Spleen (tissue), 11 donors: ENCODE measurements around the gene ANO3. TPM values are rescaled to one million over a fixed set of nuclear protein-coding genes. Genes with fewer than 3 reads are reported as not detected.

ENCODE experiments used
- DNase-seq: peaks from one replicate; pipeline ENCODE4 v3.0.0-alpha.2; 2020
- H3K27ac ChIP-seq, 8 donors: fragments of 200-600 bp; sonication (generic) in 7 of 8; 1 replicate in 4 of 8; 2 replicates in 4 of 8; pipeline versions ENCODE4 v1.5.0 to v1.8.0; 2016 to 2021; ENCODE audit warnings: inconsistent platforms in 4 of 8, mild to moderate bottlenecking in 4 of 8, moderate library complexity in 1 of 8
- H3K27me3 ChIP-seq, 7 donors: fragments of 200-600 bp; sonication (generic) in 6 of 7; replicated peaks in 1 of 7; 1 replicate in 4 of 7; 2 replicates in 3 of 7; pipeline versions ENCODE4 v1.5.0 to v1.8.0; 2016 to 2021; ENCODE audit warnings: inconsistent platforms in 3 of 7, mild to moderate bottlenecking in 1 of 7
- H3K36me3 ChIP-seq, 6 donors: fragments of 200-600 bp; sonication (generic) in 5 of 6; 1 replicate in 4 of 6; 2 replicates in 2 of 6; pipeline versions ENCODE4 v1.5.0 to v1.8.0; 2016 to 2021; ENCODE audit warnings: inconsistent platforms in 2 of 6
- H3K4me1 ChIP-seq, 6 donors: fragments of 200-600 bp; sonication (generic) in 5 of 6; 1 replicate in 3 of 6; 2 replicates in 3 of 6; pipeline versions ENCODE4 v1.5.0 to v1.8.0; 2016 to 2021; ENCODE audit warnings: inconsistent platforms in 3 of 6
- H3K4me3 ChIP-seq, 8 donors: fragments of 200-600 bp; sonication (generic) in 7 of 8; 1 replicate in 4 of 8; 2 replicates in 4 of 8; pipeline versions ENCODE4 v1.5.0 to v1.8.0; 2016 to 2021; ENCODE audit warnings: inconsistent platforms in 4 of 8, mild to moderate bottlenecking in 4 of 8, moderate library complexity in 2 of 8
- H3K9me3 ChIP-seq, 8 donors: fragments of 200-600 bp; sonication (generic) in 7 of 8; 1 replicate in 4 of 8; 2 replicates in 4 of 8; pipeline versions ENCODE4 v1.5.0 to v1.8.0; 2016 to 2021; ENCODE audit warnings: inconsistent platforms in 4 of 8
- CTCF ChIP-seq, 11 experiments: fragments of 200-600 bp in 7 of 11; fragments of 450-650 bp in 4 of 11; sonication (generic) in 4 of 11; IDR thresholded peaks in 8 of 11; conservative IDR thresholded peaks in 3 of 11; 1 replicate in 7 of 11; 2 replicates in 4 of 11; pipeline versions ENCODE4 v1.4.0 to v1.8.0; 2016 to 2021; ENCODE audit warnings: antibody characterized with exemption in 11 of 11, inconsistent platforms in 4 of 11, mild to moderate bottlenecking in 1 of 11
- POLR2A ChIP-seq, 3 donors: fragments of 450-650 bp; IDR thresholded peaks; one replicate each; pipeline ENCODE4 v1.5.1; 2017; ENCODE audit warnings: antibody characterized with exemption in 3 of 3, mild to moderate bottlenecking in 1 of 3
- POLR2AphosphoS5 ChIP-seq, 3 donors: sonication (generic); formaldehyde crosslinking; IDR thresholded peaks; one replicate each; pipeline ENCODE4 v1.5.1; 2017; ENCODE audit warnings: antibody characterized with exemption in 3 of 3
- WGBS, 5 donors: extraction: QIAGEN DNeasy Blood & Tissue Kit in 3 of 5; methylation state at CpG; one replicate each; pipeline versions ENCODE4 v1.1.5 to v1.1.7; 2013 to 2018; 5-methylcytosine and 5-hydroxymethylcytosine counted together
- intact Hi-C: fragments of 100-400 bp; cut with DNase I; formaldehyde crosslinking; loops from one replicate; pipeline ENCODE4 v1.15.0; 2023; ENCODE audit warnings: low total_unique reads
- polyA plus RNA-seq, 3 donors: library from polyadenylated mRNA; stranded (reverse); fragments of 200-250 nt; gene quantifications; one replicate each; pipeline ENCODE4 v1.2.1, GENCODE V29; 2013
- total RNA-seq, 7 donors: library from RNA; depleted of rRNA in 3 of 7; stranded (reverse); fragments of >200 nt in 3 of 7; fragmentation: NEBNext Ultra II Directional in 4 of 7; extraction: Animal tissue kit (Norgen Biotek cat#: 25700) in 4 of 7; gene quantifications; one replicate each; pipeline versions ENCODE4 v1.1.0 to v1.2.1, GENCODE V29; 2016 to 2021
- donor health status: healthy with polysubstance abuse.
- donor health status: DM: no; HTN: no; CAD: no; lungs with moderate emphysema.
- donor health status: DM: no; HTN: no; CAD: no.
- donor health status: Bipolar disorder and iron deficiency.
- donor health status: healthy.
- donor health status: DM: no; HTN: no; CAD: no.
- donor health status: DM: yes; HTN: yes; CAD: no.

The ANO3 gene
- total and polyA plus RNA-seq, 10 donors: 0.03 to 2.6 (median 0.26) TPM; not detected in 4

GRCh38 chr11:26539517-26539916, 207.6 kb downstream of the ANO3 start:
- Histone ChIP-seq H3K36me3 (no peaks in the 10 kb centered on the region), H3K9me3 (peaks cover 0 to 13% (median 0%) of the 10 kb centered on the region in 8 donors), H3K27me3 (no peaks in the 10 kb centered on the region), H3K27ac (no peak overlapping the region), H3K4me3 (no peak overlapping the region), H3K4me1 (no peaks in the 10 kb centered on the region)
- WGBS, 5 donors: 81 to 89% (median 82%) methylated on average over 3 of the region's 3 CpGs
- TF ChIP-seq POLR2AphosphoS5 (IDR thresholded peaks at IDR 0.05): no peak
- no peak for TF ChIP-seq CTCF (IDR thresholded peaks at IDR 0.05 in 8 of 11, conservative IDR thresholded peaks at IDR 0.05 in 3 of 11)
- no peak for TF ChIP-seq POLR2A (IDR thresholded peaks at IDR 0.05)
- no peak for DNase-seq
- intact Hi-C loops: no loop called here

- no peak for DNase-seq
- Histone ChIP-seq H3K4me1 (no peaks in the 10 kb centered on the region), H3K36me3 (no peaks in the 10 kb centered on the region), H3K4me3 (no peak overlapping the region), H3K9me3 (peaks cover 0 to 13% (median 0%) of the 10 kb centered on the region in 8 donors), H3K27me3 (no peaks in the 10 kb centered on the region), H3K27ac (no peak overlapping the region)
- 81 to 90% (median 86%) methylated on average over 2 of the region's 2 CpGs for WGBS, 5 donors
- TF ChIP-seq CTCF (IDR thresholded peaks at IDR 0.05 in 8 of 11, conservative IDR thresholded peaks at IDR 0.05 in 3 of 11) (no peak), POLR2A (IDR thresholded peaks at IDR 0.05) (no peak), POLR2AphosphoS5 (IDR thresholded peaks at IDR 0.05) (no peak)
- intact Hi-C loops: no loop called here
These were observed 209.9 kb downstream of the ANO3 start for GRCh38 chr11:26541870-26542269.

GRCh38 chr11:26549176-26549575, 217.2 kb downstream of the ANO3 start:
- H3K27me3 ChIP-seq: no peaks in the 10 kb centered on the region
- no peaks in the 10 kb centered on the region for H3K36me3 ChIP-seq
- no peak overlapping the region for H3K27ac ChIP-seq
- no peak for TF ChIP-seq POLR2AphosphoS5 (IDR thresholded peaks at IDR 0.05)
- TF ChIP-seq CTCF (IDR thresholded peaks at IDR 0.05 in 8 of 11, conservative IDR thresholded peaks at IDR 0.05 in 3 of 11): no peak
- no peak for TF ChIP-seq POLR2A (IDR thresholded peaks at IDR 0.05)
- 38 to 51% (median 46%) methylated on average over 2 of the region's 2 CpGs for WGBS, 5 donors
- H3K4me3 ChIP-seq: no peak overlapping the region
- H3K4me1 ChIP-seq: no peaks in the 10 kb centered on the region
- DNase-seq: no peak
- intact Hi-C loops: no loop called here
- no peaks in the 10 kb centered on the region for H3K9me3 ChIP-seq

- TF ChIP-seq POLR2A (IDR thresholded peaks at IDR 0.05): no peak
- TF ChIP-seq POLR2AphosphoS5 (IDR thresholded peaks at IDR 0.05): no peak
- no peak for TF ChIP-seq CTCF (IDR thresholded peaks at IDR 0.05 in 8 of 11, conservative IDR thresholded peaks at IDR 0.05 in 3 of 11)
- Histone ChIP-seq H3K36me3 (no peaks in the 10 kb centered on the region), H3K27ac (no peak overlapping the region), H3K4me1 (no peaks in the 10 kb centered on the region), H3K27me3 (no peaks in the 10 kb centered on the region), H3K9me3 (no peaks in the 10 kb centered on the region), H3K4me3 (no peak overlapping the region)
- DNase-seq: no peak
- 68 to 79% (median 76%) methylated on average over 1 of the region's 1 CpG for WGBS, 5 donors
- intact Hi-C loops: no loop called here
These were observed 218.1 kb downstream of the ANO3 start for GRCh38 chr11:26550022-26550421.
